SK-N-SH treated with all-trans-retinoic acid at 6 μM for 48 hours (cell line): ENCODE results near the gene COCH.

Experiments
- ATAC-seq: fragments of 200-7000 bp; cut with Tn5 transposase; 3 replicates; pipeline ENCODE4 v1.9.1; 2020; ENCODE audit warnings: mild to moderate bottlenecking, moderate library complexity
- ARNTL ChIP-seq: fragments of 450-650 bp; formaldehyde crosslinking; IDR thresholded peaks from 2 replicates; pipeline ENCODE4 v1.5.0; 2020; ENCODE audit warnings: low read depth, mild to moderate bottlenecking, moderate library complexity, borderline replicate concordance
- BACH2 ChIP-seq: fragments of 250-450 bp; sonication (Bioruptor Pico); IDR thresholded peaks from 2 replicates; pipeline ENCODE4 v1.9.0; 2021; ENCODE audit warnings: mild to moderate bottlenecking, borderline replicate concordance
- CREB5 ChIP-seq: fragments of 250-450 bp; sonication (Bioruptor Pico); IDR thresholded peaks from 2 replicates; pipeline ENCODE4 v1.5.1; 2020; ENCODE audit warnings: low read depth, mild to moderate bottlenecking, moderate library complexity
- CSDC2 ChIP-seq: fragments of 250-450 bp; sonication (Bioruptor Pico); IDR thresholded peaks from 2 replicates; pipeline ENCODE4 v1.5.0; 2020; ENCODE audit warnings: mild to moderate bottlenecking, moderate library complexity
- CSRNP3 ChIP-seq: fragments of 250-450 bp; sonication (Bioruptor Pico); IDR thresholded peaks from 2 replicates; pipeline ENCODE4 v1.5.1; 2021; ENCODE audit warnings: mild to moderate bottlenecking, moderate library complexity
- ESRRG ChIP-seq: fragments of 250-450 bp; sonication (Bioruptor Pico); IDR thresholded peaks from 2 replicates; pipeline ENCODE4 v1.6.1; 2021; ENCODE audit warnings: mild to moderate bottlenecking
- GLIS3 ChIP-seq: fragments of 250-450 bp; sonication (Bioruptor Pico); IDR thresholded peaks from 2 replicates; pipeline ENCODE4 v1.5.0; 2020; ENCODE audit warnings: mild to moderate bottlenecking, moderate library complexity
- ISL1 ChIP-seq: fragments of 250-450 bp; sonication (Bioruptor Pico); IDR thresholded peaks from 2 replicates; pipeline ENCODE4 v2.1.2; 2022; ENCODE audit warnings: mild to moderate bottlenecking, moderate library complexity
- OSR1 ChIP-seq: fragments of 250-450 bp; sonication (Bioruptor Pico); IDR thresholded peaks from 2 replicates; pipeline ENCODE4 v1.8.0; 2022; ENCODE audit warnings: moderate library complexity, mild to moderate bottlenecking, inconsistent platforms
- PATZ1 ChIP-seq: fragments of 250-450 bp; sonication (Bioruptor Pico); IDR thresholded peaks from 2 replicates; pipeline ENCODE4 v1.8.0; 2020; ENCODE audit warnings: mild to moderate bottlenecking, moderate library complexity, borderline replicate concordance
- POU6F1 ChIP-seq: fragments of 250-450 bp; sonication (Bioruptor Pico); IDR thresholded peaks from 2 replicates; pipeline ENCODE4 v1.8.0; 2021; ENCODE audit warnings: low read depth, mild to moderate bottlenecking, moderate library complexity, borderline replicate concordance
- RARB ChIP-seq: fragments of 250-450 bp; sonication (Bioruptor Pico); IDR thresholded peaks from 2 replicates; pipeline ENCODE4 v1.8.0; 2021; ENCODE audit warnings: mild to moderate bottlenecking, moderate library complexity
- SNAI2 ChIP-seq: fragments of 250-450 bp; sonication (Bioruptor Pico); IDR thresholded peaks from 2 replicates; pipeline ENCODE4 v1.5.0; 2020; ENCODE audit warnings: mild to moderate bottlenecking, moderate library complexity
- TCF4 ChIP-seq: fragments of 250-450 bp; sonication (Bioruptor Pico); IDR thresholded peaks from 2 replicates; pipeline ENCODE4 v1.8.0; 2021; ENCODE audit warnings: mild to moderate bottlenecking, moderate library complexity, borderline replicate concordance
- TOX ChIP-seq: fragments of 250-450 bp; sonication (Bioruptor Pico); IDR thresholded peaks from 2 replicates; pipeline ENCODE4 v1.8.0; 2021; ENCODE audit warnings: mild to moderate bottlenecking, moderate library complexity, borderline replicate concordance
- TSHZ2 ChIP-seq: fragments of 250-450 bp; sonication (Bioruptor Pico); IDR thresholded peaks from 2 replicates; pipeline ENCODE4 v1.5.0; 2020; ENCODE audit warnings: mild to moderate bottlenecking, moderate library complexity
- ZFP30 ChIP-seq: fragments of 450-650 bp; formaldehyde crosslinking; IDR thresholded peaks from 2 replicates; pipeline ENCODE4 v1.5.0; 2022; ENCODE audit warnings: mild to moderate bottlenecking, moderate library complexity
- ZNF70 ChIP-seq: fragments of 450-650 bp; formaldehyde crosslinking; IDR thresholded peaks from 2 replicates; pipeline ENCODE4 v1.5.0; 2020; ENCODE audit warnings: mild to moderate bottlenecking, moderate library complexity
- ZNF8 ChIP-seq: fragments of 450-650 bp; formaldehyde crosslinking; IDR thresholded peaks from 2 replicates; pipeline ENCODE4 v1.5.0; 2020; ENCODE audit warnings: mild to moderate bottlenecking, moderate library complexity

The COCH gene

GRCh38 chr14:30838351-30838750 is 36.0 kb upstream of the COCH start:
- ATAC-seq, result no peak
- no peak for TF ChIP-seq ZFP30
- no peak for TF ChIP-seq RARB (CRISPR knock-in tag)
- TF ChIP-seq CSDC2, result no peak
- TF ChIP-seq PATZ1, result no peak
- TF ChIP-seq TSHZ2 (CRISPR knock-in tag), result no peak
- TF ChIP-seq GLIS3 (CRISPR knock-in tag), result no peak
- TF ChIP-seq ZNF70 (CRISPR knock-in tag), result no peak
- no peak for TF ChIP-seq POU6F1 (CRISPR knock-in tag)
- no peak for TF ChIP-seq BACH2

- TF ChIP-seq CSDC2 (no peak), GLIS3 (CRISPR knock-in tag) (no peak), TSHZ2 (CRISPR knock-in tag) (no peak), BACH2 (no peak), CREB5 (CRISPR knock-in tag) (no peak), PATZ1 (no peak), OSR1 (no peak), SNAI2 (CRISPR knock-in tag) (no peak), POU6F1 (CRISPR knock-in tag) (no peak), ISL1 (CRISPR knock-in tag) (no peak), ARNTL (CRISPR knock-in tag) (no peak), TOX (CRISPR knock-in tag) (no peak), ZNF70 (CRISPR knock-in tag) (no peak), RARB (CRISPR knock-in tag) (no peak), ESRRG (no peak), ZNF8 (no peak), CSRNP3 (no peak), TCF4 (CRISPR knock-in tag) (no peak), ZFP30 (no peak)
- TF ChIP-seq, all 23 proteins: peak for 0
These were observed 34.1 kb upstream of the COCH start for GRCh38 chr14:30840086-30840779.

More at GRCh38 chr14:30840086-30840779, 34.1 kb upstream of the COCH start:
- no peak for ATAC-seq
